Effector memory CD8-positive, alpha-beta T cell (primary cell): Measurements from ENCODE around the gene PERP.

Source experiments
- ATAC-seq: fragments of 150-1000 bp; cut with Tn5 transposase; replicated peaks from 2 replicates; pipeline ENCODE4 v1.10.0; 2021; ENCODE audit warnings: mild to moderate bottlenecking, moderate library complexity
- DNase-seq, 3 experiments: peaks; one replicate each; pipeline ENCODE4 v3.0.0; 2021
- H3K27ac Mint-ChIP-seq, 2 donors: one replicate each; pipeline ENCODE4 v1.8.0; 2022; ENCODE audit warnings: mild to moderate bottlenecking in 2 of 2, mixed read lengths in 2 of 2, moderate library complexity in 2 of 2
- H3K27me3 Mint-ChIP-seq, 2 donors: one replicate each; pipeline ENCODE4 v1.8.0; 2022; ENCODE audit warnings: mixed read lengths in 2 of 2
- H3K36me3 Mint-ChIP-seq: one replicate; pipeline ENCODE4 v1.8.0; 2022; ENCODE audit warnings: mild to moderate bottlenecking, moderate library complexity, mixed read lengths; ENCODE audit not compliant: insufficient read depth
- H3K4me1 Mint-ChIP-seq, 2 donors: one replicate each; pipeline ENCODE4 v1.8.0; 2022; ENCODE audit warnings: low read depth in 2 of 2, mixed read lengths in 2 of 2
- H3K4me3 Mint-ChIP-seq, 2 donors: one replicate each; pipeline ENCODE4 v1.8.0; 2022; ENCODE audit warnings: mild to moderate bottlenecking in 2 of 2, mixed read lengths in 2 of 2, moderate library complexity in 2 of 2
- H3K9me3 Mint-ChIP-seq, 2 donors: one replicate each; pipeline ENCODE4 v1.8.0; 2022; ENCODE audit warnings: mixed read lengths in 2 of 2

Gene PERP

DNA sequence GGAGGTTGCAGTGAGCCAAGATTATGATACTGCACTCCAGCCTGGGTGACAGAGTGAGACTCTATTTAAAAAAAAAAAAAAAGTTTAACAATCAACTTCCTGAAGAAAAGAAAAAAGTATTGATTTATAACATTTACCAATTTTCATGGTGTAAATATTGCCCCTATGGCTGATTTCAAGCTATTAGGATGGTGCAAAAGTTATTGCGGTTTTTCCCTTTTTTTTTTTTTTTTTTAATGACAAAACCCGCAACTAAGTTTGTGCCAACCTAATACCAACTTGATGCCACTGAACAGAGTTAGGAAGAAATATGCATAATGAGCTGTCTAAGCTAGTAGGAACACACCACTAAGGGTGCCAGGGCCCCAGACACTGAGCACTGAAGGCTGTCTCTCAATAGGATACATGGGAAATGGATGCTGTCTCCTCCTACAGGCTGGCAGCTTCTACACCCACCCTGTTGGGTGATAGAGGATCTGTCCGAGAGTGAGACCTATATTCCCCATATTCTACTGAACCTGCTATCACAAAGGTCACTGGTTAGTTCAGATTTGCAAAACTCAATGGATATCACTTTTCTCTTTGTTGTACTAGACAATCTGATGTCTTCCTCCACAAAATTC lies 6.5 kb upstream of the PERP start:
- peaks cover 5 to 10% of the 10 kb centered on the region in 2 donors for H3K4me1 Mint-ChIP-seq
- no peaks in the 10 kb centered on the region for H3K36me3 Mint-ChIP-seq
- no peak overlapping the region for H3K4me3 Mint-ChIP-seq
- peaks cover 24 to 27% of the 10 kb centered on the region in 2 donors for H3K27me3 Mint-ChIP-seq
- ATAC-seq (no peak), DNase-seq (no peak)
- H3K9me3 Mint-ChIP-seq: no peaks in the 10 kb centered on the region
- no peak overlapping the region for H3K27ac Mint-ChIP-seq

DNA sequence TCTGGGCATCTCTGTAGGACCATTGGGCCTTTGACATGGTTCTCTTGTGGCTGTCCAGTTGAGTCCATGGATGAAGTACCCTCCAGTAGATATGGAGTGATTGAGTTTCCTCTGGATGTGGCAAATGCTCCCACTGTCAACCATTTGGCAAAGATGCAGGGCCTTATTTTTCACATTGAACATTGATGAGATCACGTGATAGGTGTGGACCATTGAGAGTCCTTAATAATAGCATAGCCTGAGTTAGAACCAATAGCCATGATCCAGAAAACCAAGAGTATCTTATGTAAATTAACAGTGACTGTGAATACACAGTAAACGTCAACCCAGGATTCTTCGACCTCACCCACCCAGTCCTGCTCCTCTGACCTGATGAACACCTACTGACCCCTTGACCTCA lies 3.0 kb upstream of the PERP start:
- no peak for DNase-seq
- no peak overlapping the region for H3K4me3 Mint-ChIP-seq
- no peak overlapping the region for H3K27ac Mint-ChIP-seq
- no peaks in the 10 kb centered on the region for H3K36me3 Mint-ChIP-seq
- peaks cover 14 to 18% of the 10 kb centered on the region in 2 donors for H3K4me1 Mint-ChIP-seq
- no peak for ATAC-seq
- no peaks in the 10 kb centered on the region for H3K9me3 Mint-ChIP-seq
- H3K27me3 Mint-ChIP-seq: peaks cover 15 to 19% of the 10 kb centered on the region in 2 donors

DNA sequence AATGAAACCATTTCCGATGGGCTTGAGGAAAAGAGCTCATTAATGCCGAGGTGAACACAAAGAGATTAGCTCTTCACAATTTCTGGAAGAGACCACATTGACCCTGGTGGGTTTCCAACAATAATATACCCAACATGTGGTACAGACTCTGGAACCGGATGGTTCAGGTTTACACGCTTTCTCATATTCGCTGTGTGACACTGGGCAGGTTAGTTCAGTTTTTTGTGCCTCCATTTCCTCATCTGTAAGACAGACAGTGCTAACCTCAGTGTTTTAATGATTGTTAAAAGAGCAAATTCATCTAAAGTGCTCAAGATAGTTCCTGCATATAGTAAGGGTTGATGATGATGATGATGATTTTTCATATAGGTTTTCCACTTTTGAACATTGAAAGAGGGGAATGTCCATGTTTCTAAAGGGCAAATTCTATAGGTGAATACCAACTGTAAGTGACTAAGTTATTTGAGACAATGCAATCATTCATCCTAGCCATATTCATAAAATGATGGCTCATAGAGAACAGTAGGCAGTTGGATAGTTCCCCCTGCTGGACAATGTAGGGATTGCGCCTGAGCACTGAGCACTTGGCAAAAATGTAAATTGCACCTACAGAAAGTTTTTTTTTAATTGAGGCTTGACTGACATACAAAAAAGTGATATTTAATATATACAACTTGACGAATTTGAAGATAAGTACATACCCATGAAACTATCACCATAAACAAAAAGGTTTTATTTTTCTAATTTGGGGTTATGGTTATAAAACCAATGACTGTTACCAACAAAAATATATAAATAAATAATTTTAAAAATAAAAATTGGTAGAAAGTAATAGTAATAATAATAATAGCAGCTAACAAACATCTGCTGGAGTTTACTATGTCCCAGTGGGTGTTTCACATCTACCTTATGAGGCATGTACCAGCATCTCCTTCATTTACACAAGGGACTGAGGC lies 2.1 kb upstream of the PERP start:
- ATAC-seq: peak; percentile 47
- Mint-ChIP-seq H3K4me1 (peaks cover 14 to 18% of the 10 kb centered on the region in 2 donors), H3K4me3 (peak overlapping the region in 1 of 2 donors; percentile 4), H3K36me3 (no peaks in the 10 kb centered on the region), H3K27me3 (peaks cover 6 to 10% of the 10 kb centered on the region in 2 donors), H3K9me3 (no peaks in the 10 kb centered on the region), H3K27ac (no peak overlapping the region)
- DNase-seq: peak; percentile 76 to 82 (median 77)

DNA sequence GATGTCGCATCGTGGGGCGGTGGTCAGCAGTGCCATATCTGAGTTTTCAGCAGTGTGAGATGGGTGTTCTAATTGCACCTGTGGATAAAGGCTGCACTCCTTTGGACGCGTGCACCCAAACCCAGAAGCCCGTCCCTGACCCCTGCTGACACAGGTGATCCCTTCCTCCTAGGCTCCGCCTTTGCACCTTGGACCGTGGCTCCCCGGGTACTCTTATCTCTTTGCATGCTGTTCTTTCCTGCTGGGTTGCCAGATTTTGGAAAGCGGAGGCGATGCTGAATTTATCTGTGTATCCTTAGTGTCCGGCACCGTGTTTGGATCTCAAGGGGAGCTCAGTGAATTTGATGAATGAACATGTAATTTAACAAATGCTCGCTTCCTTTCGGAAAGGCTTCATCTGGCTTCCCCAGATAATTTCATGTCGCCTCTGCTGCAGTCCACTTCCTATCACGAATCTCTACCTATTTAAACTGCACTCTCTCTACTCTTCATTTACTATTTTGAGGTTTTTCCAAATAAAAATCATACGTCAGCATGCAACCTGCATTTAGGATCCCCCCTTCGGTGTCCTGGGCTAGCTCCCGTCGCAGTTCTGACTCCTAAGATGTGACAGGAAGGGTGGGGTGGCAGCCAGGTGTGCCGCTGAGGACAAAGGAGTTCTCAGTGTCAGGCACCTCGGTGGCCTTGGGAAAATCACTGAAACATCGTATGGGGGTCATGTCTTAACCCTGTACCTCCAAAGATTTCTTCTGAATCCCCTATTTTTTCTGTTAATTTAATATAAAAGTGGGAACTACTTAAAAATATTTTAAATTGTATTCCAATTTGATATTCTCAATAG lies 753 bp upstream of the PERP start:
- ATAC-seq: peak; percentile 19

DNA sequence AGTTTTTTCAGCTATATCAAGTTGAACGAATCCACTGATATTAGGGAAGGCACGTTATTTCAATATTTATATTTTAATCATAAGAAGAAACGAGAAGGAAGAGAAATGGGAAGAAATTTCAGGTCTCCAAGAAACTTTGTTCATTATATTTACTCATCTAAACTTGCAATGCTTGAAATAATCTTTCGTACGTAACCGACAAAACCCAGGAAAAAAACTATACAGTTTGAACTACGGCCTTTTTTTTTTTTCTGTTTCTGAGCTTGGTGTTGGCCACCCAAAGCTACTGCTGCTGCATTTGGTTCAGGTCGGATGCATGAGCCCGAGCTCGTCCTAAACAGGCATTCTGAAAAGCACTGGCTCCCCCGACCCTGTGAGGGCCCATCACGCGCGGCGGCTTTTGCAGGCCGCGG lies 548 bp downstream of the PERP start:
- Mint-ChIP-seq H3K27me3 (peaks cover 0 to 2% of the 10 kb centered on the region in 2 donors), H3K9me3 (no peaks in the 10 kb centered on the region), H3K4me1 (peaks cover 14 to 18% of the 10 kb centered on the region in 2 donors), H3K4me3 (peak overlapping the region; percentile 89 to 90), H3K36me3 (no peaks in the 10 kb centered on the region), H3K27ac (peak overlapping the region; percentile 91 to 95)
- DNase-seq: no peak
- ATAC-seq: no peak

More for the DNA sequence above, 753 bp upstream of the PERP start:
- no peaks in the 10 kb centered on the region for H3K9me3 Mint-ChIP-seq
- peak overlapping the region; percentile 91 to 95 for H3K27ac Mint-ChIP-seq
- no peaks in the 10 kb centered on the region for H3K36me3 Mint-ChIP-seq
- H3K4me3 Mint-ChIP-seq: peak overlapping the region; percentile 89 to 90
- peaks cover 0 to 3% of the 10 kb centered on the region in 2 donors for H3K27me3 Mint-ChIP-seq
- peaks cover 14 to 18% of the 10 kb centered on the region in 2 donors for H3K4me1 Mint-ChIP-seq
- peak in 1 of 3 experiments; percentile 9 for DNase-seq

DNA sequence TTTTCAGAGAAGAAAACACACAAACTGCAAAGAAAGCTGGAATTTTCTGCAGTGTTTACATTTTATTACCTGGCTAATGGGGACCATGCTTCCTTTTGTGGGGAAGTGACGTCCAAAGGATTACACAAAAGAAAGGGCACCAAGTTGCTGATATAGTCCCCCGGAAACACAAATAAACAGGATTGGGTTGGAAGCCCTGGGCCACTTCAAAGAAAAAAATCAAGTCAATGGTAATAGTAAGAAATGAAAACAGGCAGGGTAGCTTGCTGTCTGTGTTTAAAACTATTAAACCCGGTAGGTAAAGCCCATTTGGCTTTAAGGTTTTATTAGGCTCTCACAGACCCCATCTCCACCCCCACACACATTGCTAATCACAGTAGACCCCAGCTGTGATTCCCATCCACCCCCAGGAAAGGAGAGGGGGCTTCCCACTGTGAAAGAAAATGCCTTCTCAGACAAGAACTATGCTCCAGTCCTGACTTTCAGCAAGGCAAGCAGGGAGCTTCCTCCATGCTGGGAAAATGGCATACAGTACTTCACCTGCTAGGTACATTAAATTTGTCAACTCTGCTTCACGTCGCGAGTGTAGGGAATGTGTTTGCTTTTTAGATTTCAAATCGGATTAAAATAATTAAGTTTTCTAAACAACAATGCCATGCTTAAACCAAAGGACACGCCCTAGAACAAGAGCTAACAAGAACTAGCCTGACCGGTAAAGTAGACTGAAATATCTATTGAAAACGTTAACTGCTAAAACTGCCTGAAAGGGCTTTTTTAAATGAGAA lies 1.1 kb downstream of the PERP start:
- ATAC-seq (no peak), DNase-seq (no peak)
- Mint-ChIP-seq H3K27me3 (peaks cover 0 to 5% of the 10 kb centered on the region in 2 donors), H3K4me3 (peak overlapping the region; percentile 89 to 90), H3K27ac (peak overlapping the region; percentile 91 to 95), H3K4me1 (peaks cover 14 to 18% of the 10 kb centered on the region in 2 donors), H3K36me3 (no peaks in the 10 kb centered on the region), H3K9me3 (no peaks in the 10 kb centered on the region)

DNA sequence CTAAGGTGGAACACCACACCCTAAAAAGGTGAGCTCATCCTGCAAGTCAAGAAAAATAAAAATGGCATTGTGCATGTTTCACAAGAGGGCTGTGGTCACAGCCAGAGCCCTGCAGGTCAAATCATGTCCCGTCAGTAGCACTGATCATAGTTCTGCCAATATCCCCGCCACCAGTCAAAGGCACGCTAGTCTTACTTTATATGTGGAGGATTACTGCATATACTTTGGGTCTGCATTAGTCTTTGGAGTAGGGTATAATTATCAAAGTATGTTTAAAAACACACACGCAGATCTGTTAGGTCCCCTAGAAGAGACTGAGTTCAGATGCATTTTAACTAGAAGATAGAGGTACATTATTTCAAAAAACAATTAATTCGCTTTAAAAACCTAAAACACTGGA lies 1.8 kb downstream of the PERP start:
- Mint-ChIP-seq H3K4me3 (peak overlapping the region in 1 of 2 donors; percentile 90), H3K36me3 (no peaks in the 10 kb centered on the region), H3K4me1 (peaks cover 14 to 18% of the 10 kb centered on the region in 2 donors), H3K27me3 (peaks cover 0 to 5% of the 10 kb centered on the region in 2 donors), H3K9me3 (no peaks in the 10 kb centered on the region), H3K27ac (no peak overlapping the region)
- DNase-seq (no peak), ATAC-seq (no peak)

DNA sequence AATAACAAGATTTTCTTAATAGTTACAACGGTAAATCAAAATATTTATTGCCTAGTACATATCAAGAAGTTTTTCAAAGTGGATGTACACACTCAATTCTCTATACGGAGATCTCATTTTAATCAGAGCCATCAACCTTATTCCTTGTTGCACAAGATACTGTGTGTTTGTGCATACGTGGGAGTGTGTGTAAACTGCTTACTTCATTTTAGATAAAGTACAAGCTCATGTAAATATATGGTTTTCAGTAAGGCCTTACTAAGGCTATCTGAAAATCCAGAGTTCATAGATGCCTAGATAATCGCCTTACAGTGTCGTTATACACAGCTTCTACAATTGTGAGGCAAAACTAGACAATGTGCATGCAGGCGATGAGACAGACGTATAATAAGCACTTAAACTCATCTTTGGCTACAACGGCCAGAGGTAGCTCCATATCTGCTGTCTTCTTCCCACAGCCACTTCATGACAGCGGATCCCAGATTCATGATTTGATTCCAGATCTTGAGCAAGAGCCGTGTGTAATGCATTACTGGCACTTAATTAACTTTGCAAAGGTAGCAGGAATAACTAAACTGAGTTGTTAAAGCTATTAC lies 2.5 kb downstream of the PERP start:
- peaks cover 14 to 18% of the 10 kb centered on the region in 2 donors for H3K4me1 Mint-ChIP-seq
- no peaks in the 10 kb centered on the region for H3K9me3 Mint-ChIP-seq
- H3K27ac Mint-ChIP-seq: no peak overlapping the region
- ATAC-seq: no peak
- no peaks in the 10 kb centered on the region for H3K36me3 Mint-ChIP-seq
- DNase-seq: no peak
- H3K4me3 Mint-ChIP-seq: no peak overlapping the region
- peaks cover 0 to 5% of the 10 kb centered on the region in 2 donors for H3K27me3 Mint-ChIP-seq

DNA sequence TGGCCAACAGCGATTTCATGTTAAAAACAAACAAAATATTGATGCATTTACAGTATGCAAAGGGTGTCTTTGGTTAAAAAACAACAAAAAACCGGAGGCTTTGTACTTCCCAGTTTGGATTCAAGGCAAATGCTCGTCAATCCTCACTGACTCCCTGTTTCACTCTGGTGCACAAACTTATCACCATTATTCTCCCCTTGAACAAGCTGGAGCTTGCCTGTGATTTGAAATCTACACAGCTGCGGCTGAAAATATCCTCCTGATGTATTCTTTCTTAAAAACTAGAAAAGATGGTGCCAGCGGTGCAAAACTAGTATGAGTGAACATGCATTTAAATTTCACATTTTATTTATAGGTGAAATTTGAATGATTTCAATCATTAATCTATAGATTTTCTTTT lies 3.3 kb downstream of the PERP start:
- Mint-ChIP-seq H3K27me3 (peaks cover 0 to 5% of the 10 kb centered on the region in 2 donors), H3K4me3 (no peak overlapping the region), H3K36me3 (no peaks in the 10 kb centered on the region), H3K4me1 (peaks cover 13 to 14% of the 10 kb centered on the region in 2 donors), H3K9me3 (no peaks in the 10 kb centered on the region), H3K27ac (no peak overlapping the region)
- no peak for ATAC-seq
- DNase-seq: no peak

DNA sequence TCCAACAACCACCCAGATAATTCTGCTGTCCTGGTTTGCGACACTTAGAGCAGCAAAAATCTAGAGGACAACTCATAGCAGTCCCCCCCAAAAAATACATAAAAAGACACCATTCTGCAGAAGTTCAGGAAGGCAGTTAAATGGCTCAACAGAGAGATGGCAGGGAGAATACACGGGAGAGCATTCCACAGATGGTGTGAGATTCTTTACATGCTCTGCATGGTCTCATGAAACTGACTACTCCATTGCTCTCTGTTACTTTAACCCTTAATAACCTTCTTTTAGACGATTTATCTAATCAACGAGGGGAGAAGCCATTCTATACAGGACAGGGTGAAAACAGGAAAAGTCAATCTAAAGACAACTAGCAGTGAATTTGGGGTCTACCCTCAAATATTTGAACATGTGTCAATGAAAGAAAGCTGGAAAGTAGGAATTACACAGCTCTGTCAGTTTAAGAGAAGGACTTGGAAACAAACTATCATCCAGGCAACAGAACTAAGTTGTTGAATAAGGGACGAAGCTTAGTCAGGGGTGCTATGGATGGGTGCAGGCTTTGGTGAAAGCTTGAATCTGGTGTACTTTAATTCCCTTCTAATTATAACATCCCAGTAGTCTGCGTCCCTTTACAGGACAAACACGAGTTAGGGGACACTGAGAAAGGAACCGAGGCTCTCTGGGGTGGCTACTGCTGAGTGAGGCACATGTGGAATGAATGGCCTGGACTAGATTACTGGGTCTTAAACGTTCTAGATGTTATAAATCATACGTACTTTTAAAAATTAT lies 5.1 kb downstream of the PERP start:
- DNase-seq: no peak
- no peak overlapping the region for H3K27ac Mint-ChIP-seq
- H3K36me3 Mint-ChIP-seq: no peaks in the 10 kb centered on the region
- H3K27me3 Mint-ChIP-seq: peaks cover 0 to 5% of the 10 kb centered on the region in 2 donors
- H3K4me1 Mint-ChIP-seq: peaks cover 5% of the 10 kb centered on the region in 2 donors
- H3K4me3 Mint-ChIP-seq: no peak overlapping the region
- no peak for ATAC-seq
- H3K9me3 Mint-ChIP-seq: peaks cover 0 to 2% of the 10 kb centered on the region in 2 donors

DNA sequence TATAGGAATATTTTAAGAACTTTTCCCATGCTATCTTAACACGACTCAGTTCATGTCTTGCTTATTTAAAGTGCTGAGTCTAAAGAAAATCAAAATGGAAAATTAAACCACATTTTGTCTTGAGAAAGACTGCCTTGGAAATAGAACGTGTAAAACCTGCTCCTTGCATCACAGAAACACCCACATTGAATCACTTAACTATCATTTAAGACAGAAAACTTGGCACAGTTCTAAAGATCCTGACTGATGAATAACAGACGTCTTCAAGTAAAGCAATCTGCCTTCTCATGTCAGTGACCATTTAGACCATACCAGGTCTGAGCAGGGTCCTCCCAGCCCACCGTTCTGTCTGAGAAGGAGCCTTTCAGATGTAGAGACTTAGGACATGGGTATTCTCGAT lies 7.4 kb downstream of the PERP start:
- no peaks in the 10 kb centered on the region for H3K4me1 Mint-ChIP-seq
- H3K27me3 Mint-ChIP-seq: peaks cover 0 to 5% of the 10 kb centered on the region in 2 donors
- ATAC-seq (no peak), DNase-seq (no peak)
- peaks cover 0 to 2% of the 10 kb centered on the region in 2 donors for H3K9me3 Mint-ChIP-seq
- H3K27ac Mint-ChIP-seq: no peak overlapping the region
- no peak overlapping the region for H3K4me3 Mint-ChIP-seq
- H3K36me3 Mint-ChIP-seq: no peaks in the 10 kb centered on the region

DNA sequence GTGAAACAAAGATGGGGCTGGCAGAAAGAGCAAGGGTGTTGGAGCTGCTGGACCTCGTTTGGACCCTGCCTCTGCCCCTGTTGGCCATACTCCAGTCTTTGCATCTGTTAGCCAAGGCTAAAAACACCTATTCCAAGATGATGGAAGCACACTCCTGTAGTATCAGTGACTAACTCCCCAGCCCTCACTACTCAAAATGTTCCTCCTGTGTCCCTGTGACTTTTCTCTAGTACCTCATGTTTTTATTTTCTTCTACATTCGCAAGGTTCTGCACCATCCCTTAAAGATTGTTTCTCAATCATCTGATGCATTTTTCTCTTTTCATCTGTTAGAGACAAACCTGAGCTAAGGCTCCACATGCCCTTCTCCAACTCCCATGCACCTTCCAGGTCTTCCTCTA lies 8.9 kb downstream of the PERP start:
- H3K4me3 Mint-ChIP-seq: no peak overlapping the region
- peaks cover 0 to 5% of the 10 kb centered on the region in 2 donors for H3K27me3 Mint-ChIP-seq
- H3K36me3 Mint-ChIP-seq: no peaks in the 10 kb centered on the region
- peaks cover 0 to 2% of the 10 kb centered on the region in 2 donors for H3K9me3 Mint-ChIP-seq
- DNase-seq (no peak), ATAC-seq (no peak)
- H3K4me1 Mint-ChIP-seq: no peaks in the 10 kb centered on the region
- no peak overlapping the region for H3K27ac Mint-ChIP-seq
